HG03469 (cell line): Measurements from ENCODE around the gene NOX1.
"Not testable (repeated sequence)": the region's sequence is repeated elsewhere in the genome, so short reads cannot be mapped to it uniquely, and the experiment has no call there.

Experiments used
- ATAC-seq: cut with Tn5 transposase; IDR thresholded peaks from one replicate; pipeline ENCODE4 v1.9.1; 2021; ENCODE audit warnings: mild to moderate bottlenecking, moderate library complexity, moderate number of reproducible peaks; ENCODE audit not compliant: unreplicated experiment

Gene NOX1

GRCh38 chrX:100819837-100820666, 54.1 kb downstream of the NOX1 start, which contains the start of gene CSTF2:
CSTF2 (plus strand) TSS chrX:100820391; CDS start chrX:100820417, 26 bp downstream.
- ATAC-seq, result peak; percentile 98

- ATAC-seq, result no peak
Observed at GRCh38 chrX:100819534-100819836, 54.7 kb downstream of the NOX1 start.

GRCh38 chrX:100817340-100817739, 56.8 kb downstream of the NOX1 start:
- no peak for ATAC-seq

GRCh38 chrX:100812216-100813158, 61.7 kb downstream of the NOX1 start:
- ATAC-seq, result no peak

GRCh38 chrX:100808265-100808664, 65.9 kb downstream of the NOX1 start:
- ATAC-seq, result not testable (repeated sequence)

- no peak for ATAC-seq
Observed at GRCh38 chrX:100804780-100805179, 69.4 kb downstream of the NOX1 start.

GRCh38 chrX:100802843-100803242, 71.3 kb downstream of the NOX1 start:
- ATAC-seq, result no peak

GRCh38 chrX:100798484-100799214, 75.5 kb downstream of the NOX1 start:
- ATAC-seq, result no peak

- no peak for ATAC-seq
Observed at GRCh38 chrX:100797359-100797758, 76.8 kb downstream of the NOX1 start.

- not testable (repeated sequence) for ATAC-seq
Observed at GRCh38 chrX:100796371-100796770, 77.8 kb downstream of the NOX1 start.
